H9 (cell line): Measurements from ENCODE around the gene PLEKHG3. TPM values are rescaled to one million over a fixed set of nuclear protein-coding genes. Genes with fewer than 3 reads are reported as not detected.
"Not testable (repeated sequence)": the region's sequence is repeated elsewhere in the genome, so short reads cannot be mapped to it uniquely, and the experiment has no call there.

Experiments used
- DNase-seq: peaks from one replicate; pipeline ENCODE4 v3.0.0-alpha.2; 2017
- H2AFZ ChIP-seq: one replicate; pipeline ENCODE4 v1.6.1; 2013; ENCODE audit warnings: mild to moderate bottlenecking, low read length, control low read depth, moderate library complexity
- H2AK5ac ChIP-seq: 2 replicates; pipeline ENCODE4 v1.6.1; 2013; ENCODE audit warnings: low read length, control low read depth, mixed read lengths; ENCODE audit not compliant: insufficient read length
- H2BK120ac ChIP-seq: one replicate; pipeline ENCODE4 v1.6.1; 2013; ENCODE audit warnings: low read depth, mild to moderate bottlenecking, low read length, control low read depth, inconsistent platforms; ENCODE audit not compliant: poor library complexity, severe bottlenecking
- H2BK12ac ChIP-seq: 2 replicates; pipeline ENCODE4 v1.6.1; 2013; ENCODE audit warnings: low read length, control low read depth, mixed read lengths, low read depth; ENCODE audit not compliant: insufficient read length
- H2BK15ac ChIP-seq: 2 replicates; pipeline ENCODE4 v1.6.1; 2013; ENCODE audit warnings: low read depth, low read length, control low read depth
- H2BK20ac ChIP-seq: one replicate; pipeline ENCODE4 v1.6.1; 2013; ENCODE audit warnings: low read depth, mild to moderate bottlenecking, low read length, control low read depth, inconsistent platforms; ENCODE audit not compliant: poor library complexity, severe bottlenecking
- H2BK5ac ChIP-seq: 2 replicates; pipeline ENCODE4 v1.6.1; 2013; ENCODE audit warnings: low read length, control low read depth, mixed read lengths; ENCODE audit not compliant: insufficient read length
- H3K14ac ChIP-seq: 2 replicates; pipeline ENCODE4 v1.6.1; 2013; ENCODE audit warnings: low read length, control low read depth; ENCODE audit not compliant: insufficient read depth
- H3K18ac ChIP-seq: 2 replicates; pipeline ENCODE4 v1.6.1; 2013; ENCODE audit warnings: low read depth, mild to moderate bottlenecking, mixed read lengths, low read length, control low read depth; ENCODE audit not compliant: insufficient read length
- H3K23ac ChIP-seq: 2 replicates; pipeline ENCODE4 v1.6.1; 2013; ENCODE audit warnings: low read length, control low read depth, mixed read lengths, low read depth; ENCODE audit not compliant: insufficient read length
- H3K23me2 ChIP-seq: 2 replicates; pipeline ENCODE4 v1.6.1; 2013; ENCODE audit warnings: low read depth, mild to moderate bottlenecking, mixed read lengths, low read length, control low read depth; ENCODE audit not compliant: insufficient read length, poor library complexity, severe bottlenecking
- H3K27ac ChIP-seq: 2 replicates; pipeline ENCODE4 v1.5.1; 2013; ENCODE audit warnings: low read length, control low read depth, mixed read lengths, low read depth; ENCODE audit not compliant: insufficient read length
- H3K27me3 ChIP-seq: 2 replicates; pipeline ENCODE4 v1.6.1; 2013; ENCODE audit warnings: low read length, control low read depth, inconsistent platforms; ENCODE audit not compliant: insufficient read depth
- H3K4ac ChIP-seq: 2 replicates; pipeline ENCODE4 v1.6.1; 2013; ENCODE audit warnings: low read depth, mild to moderate bottlenecking, control low read depth, inconsistent platforms, low read length, moderate library complexity
- H3K4me1 ChIP-seq: 2 replicates; pipeline ENCODE4 v1.6.1; 2013; ENCODE audit warnings: low read length, control low read depth, inconsistent platforms; ENCODE audit not compliant: insufficient read depth
- H3K4me2 ChIP-seq: 2 replicates; pipeline ENCODE4 v1.6.1; 2013; ENCODE audit warnings: low read length, control low read depth, mixed read lengths; ENCODE audit not compliant: insufficient read length, insufficient read depth
- H3K56ac ChIP-seq: 2 replicates; pipeline ENCODE4 v1.6.1; 2013; ENCODE audit warnings: low read depth, mild to moderate bottlenecking, mixed read lengths, low read length, control low read depth; ENCODE audit not compliant: insufficient read length
- H3K79me1 ChIP-seq: 2 replicates; pipeline ENCODE4 v1.6.1; 2013; ENCODE audit warnings: low read depth, mild to moderate bottlenecking, moderate library complexity, low read length, control low read depth, inconsistent platforms; ENCODE audit not compliant: insufficient read depth, poor library complexity, severe bottlenecking
- H3K79me2 ChIP-seq: 2 replicates; pipeline ENCODE4 v1.6.1; 2013; ENCODE audit warnings: low read length, control low read depth, inconsistent platforms; ENCODE audit not compliant: insufficient read depth
- H3K9ac ChIP-seq: 2 replicates; pipeline ENCODE4 v1.6.1; 2013; ENCODE audit warnings: low read length, control low read depth, mixed read lengths; ENCODE audit not compliant: insufficient read length; ENCODE audit errors: extremely low read depth
- H3K9me3 ChIP-seq: one replicate; pipeline ENCODE4 v1.6.1; 2013; ENCODE audit warnings: low read depth, low read length, inconsistent platforms; ENCODE audit not compliant: control insufficient read depth
- H3T11ph ChIP-seq: one replicate; pipeline ENCODE4 v1.6.1; 2013; ENCODE audit warnings: mild to moderate bottlenecking, low read length, control low read depth, inconsistent platforms
- H4K20me1 ChIP-seq: one replicate; pipeline ENCODE4 v1.6.1; 2013; ENCODE audit not compliant: control insufficient read depth, insufficient read length, insufficient read depth
- H4K5ac ChIP-seq: 2 replicates; pipeline ENCODE4 v1.6.1; 2013; ENCODE audit warnings: low read depth, mild to moderate bottlenecking, mixed read lengths, low read length, control low read depth; ENCODE audit not compliant: insufficient read length
- H4K8ac ChIP-seq: replicated peaks from 2 replicates; pipeline ENCODE4 v1.6.1; 2013; ENCODE audit warnings: low read length, control low read depth, mixed read lengths, low read depth; ENCODE audit not compliant: insufficient read length
- H4K91ac ChIP-seq: 2 replicates; pipeline ENCODE4 v1.6.1; 2013; ENCODE audit warnings: low read depth, mild to moderate bottlenecking, moderate library complexity, mixed read lengths, low read length, control low read depth; ENCODE audit not compliant: insufficient read length
- H3K27ac Mint-ChIP-seq, 3 experiments: 2 replicates in 2 of 3; 3 replicates in 1 of 3; pipeline ENCODE4 v1.8.0; 2020 to 2021; ENCODE audit warnings: mixed read lengths in 3 of 3, mild to moderate bottlenecking in 1 of 3, moderate library complexity in 1 of 3
- H3K27me3 Mint-ChIP-seq: 2 replicates; pipeline ENCODE4 v1.8.0; 2021; ENCODE audit warnings: low read depth, mild to moderate bottlenecking, moderate library complexity, mixed read lengths
- H3K36me3 Mint-ChIP-seq, 3 experiments: 2 replicates in 2 of 3; 3 replicates in 1 of 3; pipeline ENCODE4 v1.8.0; 2020 to 2021; ENCODE audit warnings: low read depth in 3 of 3, mixed read lengths in 3 of 3; ENCODE audit not compliant: insufficient read depth in 1 of 3
- H3K4me1 Mint-ChIP-seq, 2 experiments: 2 replicates each; pipeline ENCODE4 v1.8.0; 2020; ENCODE audit warnings: mixed read lengths in 2 of 2
- H3K4me3 Mint-ChIP-seq, 2 experiments: 2 replicates in 1 of 2; 3 replicates in 1 of 2; pipeline ENCODE4 v1.8.0; 2020 to 2021; ENCODE audit warnings: mild to moderate bottlenecking in 2 of 2, mixed read lengths in 2 of 2, moderate library complexity in 1 of 2
- H3K9me3 Mint-ChIP-seq, 2 experiments: 2 replicates in 1 of 2; 3 replicates in 1 of 2; pipeline ENCODE4 v1.8.0; 2020; ENCODE audit warnings: mild to moderate bottlenecking in 2 of 2, mixed read lengths in 2 of 2, moderate library complexity in 1 of 2
- CTCF ChIP-seq: fragments of 200-600 bp; sonication (generic); conservative IDR thresholded peaks from 3 replicates; pipeline ENCODE4 v1.8.0; 2021; ENCODE audit warnings: antibody characterized with exemption, mild to moderate bottlenecking
- WGBS: extraction: QIAGEN DNeasy Blood & Tissue Kit; methylation state at CpG from one replicate; pipeline ENCODE4 v1.1.7; 2013; ENCODE audit warnings: missing lambda C conversion rate, low lambda C conversion rate, mixed read lengths; ENCODE audit not compliant: insufficient read length; ENCODE audit errors: extremely low coverage; 5-methylcytosine and 5-hydroxymethylcytosine counted together
- total RNA-seq: library from RNA; stranded (reverse); gene quantifications from 2 replicates; pipeline ENCODE4 v1.2.1, GENCODE V29; 2021

PLEKHG3 gene
- total RNA-seq, 1 experiment from 2014 or later: 48.5 TPM

GRCh38 chr14:64689289-64689688 lies 14.9 kb upstream of the PLEKHG3 start:
- Mint-ChIP-seq H3K4me1 (peaks cover 12 to 17% of the 10 kb centered on the region in 2 experiments), H3K4me3 (no peak overlapping the region), H3K9me3 (no peaks in the 10 kb centered on the region; a peak in 1 of 5 replicates), H3K36me3 (no peaks in the 10 kb centered on the region), H3K27me3 (peaks cover 54% of the 10 kb centered on the region), H3K27ac (no peak overlapping the region)
- Histone ChIP-seq H4K8ac (no peak overlapping the region), H3T11ph (no peak overlapping the region), H3K4me1 (no peaks in the 10 kb centered on the region), H3K56ac (no peak overlapping the region), H3K27me3 (peaks cover 4% of the 10 kb centered on the region; the same call in 1 of the 2 replicates), H3K4me2 (no peak overlapping the region), H3K18ac (no peak overlapping the region), H3K4ac (no peak overlapping the region), H4K20me1 (no peaks in the 10 kb centered on the region), H2BK120ac (no peak overlapping the region), H2BK12ac (no peak overlapping the region), H2BK20ac (no peak overlapping the region), H3K9ac (no peak overlapping the region), H3K14ac (no peak overlapping the region), H2BK5ac (no peak overlapping the region), H3K79me2 (no peaks in the 10 kb centered on the region), H2AK5ac (no peak overlapping the region), H4K91ac (no peak overlapping the region), H3K27ac (no peak overlapping the region), H3K9me3 (no peaks in the 10 kb centered on the region), H3K23me2 (no peaks in the 10 kb centered on the region), H4K5ac (no peak overlapping the region), H3K23ac (no peak overlapping the region), H2AFZ (no peak overlapping the region), H2BK15ac (no peak overlapping the region), H3K79me1 (no peaks in the 10 kb centered on the region)
- no peak for TF ChIP-seq CTCF
- no CpG with 5 or more reads among the region's 3 CpGs for WGBS
- no peak for DNase-seq

GRCh38 chr14:64690607-64691006 lies 13.6 kb upstream of the PLEKHG3 start:
- H2BK12ac ChIP-seq, H2BK15ac ChIP-seq, H3K4ac ChIP-seq, H3T11ph ChIP-seq, H4K91ac ChIP-seq, H3K18ac ChIP-seq, H3K23ac ChIP-seq, H3K27ac ChIP-seq, H3K14ac ChIP-seq, H3K27me3 ChIP-seq, H3K4me1 ChIP-seq, H3K79me2 ChIP-seq, H2BK120ac ChIP-seq, H3K36me3 Mint-ChIP-seq, H3K4me2 ChIP-seq, H3K56ac ChIP-seq, H2BK5ac ChIP-seq, H4K20me1 ChIP-seq, H4K5ac ChIP-seq, H3K9me3 Mint-ChIP-seq, H3K9ac ChIP-seq, H3K79me1 ChIP-seq, H3K27ac Mint-ChIP-seq, H4K8ac ChIP-seq, H3K4me3 Mint-ChIP-seq, DNase-seq, H2BK20ac ChIP-seq, H2AFZ ChIP-seq, H2AK5ac ChIP-seq, H3K9me3 ChIP-seq, H3K23me2 ChIP-seq: not testable (repeated sequence)
- no CpG with 5 or more reads among the region's 6 CpGs for WGBS
- Mint-ChIP-seq H3K27me3 (peaks cover 54% of the 10 kb centered on the region), H3K4me1 (peaks cover 12 to 13% of the 10 kb centered on the region in 2 experiments)
